Measurements from ENCODE around the gene RNF213.

DNA sequence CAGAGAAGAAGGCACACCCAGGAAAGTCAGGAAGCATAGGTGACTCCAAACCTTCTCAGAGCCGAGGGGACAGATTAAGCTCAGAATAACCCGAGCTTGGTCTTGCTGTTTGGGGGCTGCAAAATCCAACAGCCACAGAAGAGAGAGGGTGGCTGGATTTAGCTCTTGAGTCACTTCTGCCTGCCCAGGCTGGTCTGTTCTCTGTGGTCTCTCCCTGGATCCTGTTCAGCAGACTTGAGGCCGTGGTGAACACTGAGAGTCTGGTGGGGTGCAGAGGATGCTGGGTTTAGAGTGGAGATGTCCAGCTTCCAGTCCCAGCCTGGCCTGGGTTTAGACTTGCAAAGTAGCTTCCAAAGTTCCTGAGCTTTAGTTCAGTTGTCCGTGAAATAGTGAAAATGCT is 31.6 kb upstream of the RNF213 start:
- TF ChIP-seq POLR2AphosphoS5 (IDR thresholded peaks at IDR 0.05; ENCODE audit: low read depth, low read length) (no peak), SIN3A (IDR thresholded peaks at IDR 0.05; ENCODE audit: borderline replicate concordance, insufficient read depth, low read length) (no peak)

Data from PFSK-1 (cell line).